GM12878 (cell line): ENCODE data around the gene NR1D2. TPM values are rescaled to one million over a fixed set of nuclear protein-coding genes. Genes with fewer than 3 reads are reported as not detected.
A peak's percentile ranks its signal among the peaks of the same experiment; 100 is the strongest.

ENCODE experiments used
- CHD1 ChIP-seq: IDR thresholded peaks from 2 replicates; pipeline ENCODE4 v1.6.1; 2012; ENCODE audit warnings: low read depth, low read length, improper control_type of control experiment
- EED ChIP-seq: sonication (generic); IDR thresholded peaks from 2 replicates; pipeline ENCODE4 v1.6.1; 2016; ENCODE audit warnings: antibody characterized with exemption, low read depth
- HCFC1 ChIP-seq: fragments of 150-350 bp; IDR thresholded peaks from 2 replicates; pipeline ENCODE4 v1.6.1; 2014; ENCODE audit warnings: low read length
- HDGF ChIP-seq: fragments of 450-650 bp; IDR thresholded peaks from 2 replicates; pipeline ENCODE4 v1.6.1; 2016; ENCODE audit warnings: antibody characterized with exemption
- IRF4 ChIP-seq: IDR thresholded peaks from 2 replicates; pipeline ENCODE4 v1.6.1; 2011; ENCODE audit warnings: low read depth, low read length
- JUNB ChIP-seq: IDR thresholded peaks from 2 replicates; pipeline ENCODE4 v1.6.1; 2016; ENCODE audit warnings: antibody characterized with exemption, mild to moderate bottlenecking
- LARP7 ChIP-seq: fragments of 450-650 bp; IDR thresholded peaks from 2 replicates; pipeline ENCODE4 v1.6.1; 2017; ENCODE audit warnings: mild to moderate bottlenecking
- MEF2A ChIP-seq: IDR thresholded peaks from 2 replicates; pipeline ENCODE4 v1.6.1; 2011; ENCODE audit warnings: low read depth, mild to moderate bottlenecking, low read length, moderate library complexity; ENCODE audit not compliant: insufficient read depth
- MLLT1 ChIP-seq: fragments of 450-650 bp; IDR thresholded peaks from 2 replicates; pipeline ENCODE4 v1.6.1; 2016; ENCODE audit warnings: mild to moderate bottlenecking
- MTA2 ChIP-seq: fragments of 450-650 bp; IDR thresholded peaks from 2 replicates; pipeline ENCODE4 v1.6.1; 2016; ENCODE audit warnings: low read depth, mild to moderate bottlenecking, moderate library complexity
- MXI1 ChIP-seq: fragments of 150-350 bp; IDR thresholded peaks from 2 replicates; pipeline ENCODE4 v1.6.1; 2011; ENCODE audit warnings: low read depth, mild to moderate bottlenecking, inconsistent platforms, low read length, improper control_type of control experiment
- RB1 ChIP-seq: fragments of 450-650 bp; formaldehyde crosslinking; IDR thresholded peaks from 2 replicates; pipeline ENCODE4 v1.6.1; 2017; ENCODE audit warnings: mild to moderate bottlenecking, borderline replicate concordance
- REST ChIP-seq: IDR thresholded peaks from 2 replicates; pipeline ENCODE4 v1.6.1; 2012; ENCODE audit warnings: mild to moderate bottlenecking, low read depth, low read length
- SIN3A ChIP-seq: IDR thresholded peaks from 2 replicates; pipeline ENCODE4 v1.6.1; 2012; ENCODE audit warnings: low read depth, low read length, improper control_type of control experiment
- YY1 ChIP-seq: IDR thresholded peaks from 2 replicates; pipeline ENCODE4 v1.6.1; 2011; ENCODE audit warnings: low read depth, mild to moderate bottlenecking, low read length
- ZNF24 ChIP-seq: fragments of 450-650 bp; IDR thresholded peaks from 2 replicates; pipeline ENCODE4 v1.6.1; 2017; ENCODE audit warnings: antibody characterized with exemption, mild to moderate bottlenecking
- ZNF384 ChIP-seq: IDR thresholded peaks from 2 replicates; pipeline ENCODE4 v1.6.1; 2012; ENCODE audit warnings: low read depth, mild to moderate bottlenecking, low read length, improper control_type of control experiment, borderline replicate concordance
- polyA plus RNA-seq, 11 experiments: library from polyadenylated mRNA; depleted of rRNA in 4 of 11; unstranded in 6 of 11; stranded (reverse) in 5 of 11; fragments of >200 nt; fragmentation: Nextera tagmentation in 4 of 11; fragmentation: Illumina TruSeq in 1 of 11; extraction: Ambion mirVana in 4 of 11; extraction: Trizol in 1 of 11; gene quantifications; 1 replicate in 1 of 11; 2 replicates in 10 of 11; pipeline versions ENCODE4 v1.2.1 to v1.2.3, GENCODE V29; 2011 to 2016; ENCODE audit warnings: inconsistent platforms in 2 of 11, missing spikeins in 2 of 11, low read depth in 1 of 11
- total RNA-seq, 4 experiments: library from RNA; depleted of rRNA in 3 of 4; stranded (reverse); fragments of >200 nt in 3 of 4; fragmentation: Illumina TruSeq in 1 of 4; extraction: Trizol in 1 of 4; gene quantifications; 2 replicates each; pipeline versions ENCODE4 v1.2.1 to v1.2.3, GENCODE V29; 2013 to 2021
- TF ChIP-seq, protein P1 (sequence below): fragments of 450-650 bp; IDR thresholded peaks from 2 replicates; pipeline ENCODE4 v1.6.1; 2017; ENCODE audit warnings: mild to moderate bottlenecking, moderate library complexity
- TF ChIP-seq, protein P2 (sequence below): fragments of 450-650 bp; IDR thresholded peaks from 2 replicates; pipeline ENCODE4 v1.6.1; 2017; ENCODE audit warnings: mild to moderate bottlenecking, low read depth, inconsistent platforms; ENCODE audit not compliant: poor library complexity, severe bottlenecking

NR1D2 gene
- total and polyA plus RNA-seq, 10 of the 15 experiments (the other 5 are each of a cell fraction or from before 2014, with no cell fraction given) = 0.67 to 5.3 (median 2.6) TPM

DNA sequence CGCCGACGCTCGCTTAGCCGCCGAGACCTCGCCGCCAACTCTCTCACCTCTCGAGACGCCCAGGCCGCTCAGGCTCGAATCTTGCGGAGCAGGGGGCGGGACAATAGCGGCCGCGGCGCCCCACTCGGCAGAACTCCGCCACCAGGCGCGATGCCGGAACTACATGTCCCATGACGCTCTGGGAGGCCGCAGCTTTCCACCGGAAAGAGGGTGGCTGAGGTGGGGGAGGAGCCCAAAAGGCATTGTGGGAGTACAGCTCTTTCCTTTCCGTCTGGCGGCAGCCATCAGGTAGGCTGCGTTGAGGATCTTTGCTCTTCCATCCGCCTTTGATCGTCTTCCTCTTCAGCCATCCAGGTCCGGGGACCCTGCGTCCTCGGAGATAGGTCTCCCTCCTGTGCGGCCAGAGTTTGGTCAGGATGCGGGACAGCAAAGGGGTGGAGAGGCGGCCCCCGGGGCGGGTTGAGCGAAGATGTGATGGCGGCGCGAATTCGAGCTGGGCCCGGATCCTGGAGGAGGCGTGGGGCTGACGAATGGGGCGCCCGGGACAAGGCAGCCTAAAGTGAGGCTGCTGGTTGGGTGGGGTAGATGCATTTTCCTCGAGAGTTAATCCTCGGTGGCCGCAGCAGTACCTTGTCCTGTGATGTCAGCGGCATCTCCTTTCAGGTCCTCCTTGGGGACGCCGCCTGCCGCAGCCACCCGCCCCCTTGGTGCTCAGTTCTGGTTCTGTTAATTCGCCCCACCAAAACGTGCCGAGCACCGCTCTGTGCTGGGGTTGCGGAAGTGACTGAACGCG, 28.0 kb upstream of the NR1D2 start, which contains the start of the genes NKIRAS1 and RPL15 (continued):
- TF ChIP-seq, protein P1, sequence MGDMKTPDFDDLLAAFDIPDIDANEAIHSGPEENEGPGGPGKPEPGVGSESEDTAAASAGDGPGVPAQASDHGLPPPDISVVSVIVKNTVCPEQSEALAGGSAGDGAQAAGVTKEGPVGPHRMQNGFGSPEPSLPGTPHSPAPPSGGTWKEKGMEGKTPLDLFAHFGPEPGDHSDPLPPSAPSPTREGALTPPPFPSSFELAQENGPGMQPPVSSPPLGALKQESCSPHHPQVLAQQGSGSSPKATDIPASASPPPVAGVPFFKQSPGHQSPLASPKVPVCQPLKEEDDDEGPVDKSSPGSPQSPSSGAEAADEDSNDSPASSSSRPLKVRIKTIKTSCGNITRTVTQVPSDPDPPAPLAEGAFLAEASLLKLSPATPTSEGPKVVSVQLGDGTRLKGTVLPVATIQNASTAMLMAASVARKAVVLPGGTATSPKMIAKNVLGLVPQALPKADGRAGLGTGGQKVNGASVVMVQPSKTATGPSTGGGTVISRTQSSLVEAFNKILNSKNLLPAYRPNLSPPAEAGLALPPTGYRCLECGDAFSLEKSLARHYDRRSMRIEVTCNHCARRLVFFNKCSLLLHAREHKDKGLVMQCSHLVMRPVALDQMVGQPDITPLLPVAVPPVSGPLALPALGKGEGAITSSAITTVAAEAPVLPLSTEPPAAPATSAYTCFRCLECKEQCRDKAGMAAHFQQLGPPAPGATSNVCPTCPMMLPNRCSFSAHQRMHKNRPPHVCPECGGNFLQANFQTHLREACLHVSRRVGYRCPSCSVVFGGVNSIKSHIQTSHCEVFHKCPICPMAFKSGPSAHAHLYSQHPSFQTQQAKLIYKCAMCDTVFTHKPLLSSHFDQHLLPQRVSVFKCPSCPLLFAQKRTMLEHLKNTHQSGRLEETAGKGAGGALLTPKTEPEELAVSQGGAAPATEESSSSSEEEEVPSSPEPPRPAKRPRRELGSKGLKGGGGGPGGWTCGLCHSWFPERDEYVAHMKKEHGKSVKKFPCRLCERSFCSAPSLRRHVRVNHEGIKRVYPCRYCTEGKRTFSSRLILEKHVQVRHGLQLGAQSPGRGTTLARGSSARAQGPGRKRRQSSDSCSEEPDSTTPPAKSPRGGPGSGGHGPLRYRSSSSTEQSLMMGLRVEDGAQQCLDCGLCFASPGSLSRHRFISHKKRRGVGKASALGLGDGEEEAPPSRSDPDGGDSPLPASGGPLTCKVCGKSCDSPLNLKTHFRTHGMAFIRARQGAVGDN = peak; percentile 83
- TF ChIP-seq SIN3A (peak; percentile 87), JUNB (no peak), RB1 (peak; percentile 96), MTA2 (no peak), ZNF384 (0 out of 2 replicates have a peak, but pooled peaks have one; percentile 17), MEF2A (peak; percentile 51), YY1 (peak; percentile 96), HDGF (no peak; the same call in 1 of the 2 replicates), REST (peak; percentile 50; the same call in 1 of the 2 replicates), CHD1 (no peak), MXI1 (peak; percentile 40), MLLT1 (peak; percentile 92), IRF4 (peak; percentile 75; the same call in 1 of the 2 replicates), EED (0 out of 2 replicates have a peak, but pooled peaks have one; percentile 27), HCFC1 (peak; percentile 97), LARP7 (peak; percentile 68), ZNF24 (0 out of 2 replicates have a peak, but pooled peaks have one; percentile 26)
- TF ChIP-seq, protein P2, sequence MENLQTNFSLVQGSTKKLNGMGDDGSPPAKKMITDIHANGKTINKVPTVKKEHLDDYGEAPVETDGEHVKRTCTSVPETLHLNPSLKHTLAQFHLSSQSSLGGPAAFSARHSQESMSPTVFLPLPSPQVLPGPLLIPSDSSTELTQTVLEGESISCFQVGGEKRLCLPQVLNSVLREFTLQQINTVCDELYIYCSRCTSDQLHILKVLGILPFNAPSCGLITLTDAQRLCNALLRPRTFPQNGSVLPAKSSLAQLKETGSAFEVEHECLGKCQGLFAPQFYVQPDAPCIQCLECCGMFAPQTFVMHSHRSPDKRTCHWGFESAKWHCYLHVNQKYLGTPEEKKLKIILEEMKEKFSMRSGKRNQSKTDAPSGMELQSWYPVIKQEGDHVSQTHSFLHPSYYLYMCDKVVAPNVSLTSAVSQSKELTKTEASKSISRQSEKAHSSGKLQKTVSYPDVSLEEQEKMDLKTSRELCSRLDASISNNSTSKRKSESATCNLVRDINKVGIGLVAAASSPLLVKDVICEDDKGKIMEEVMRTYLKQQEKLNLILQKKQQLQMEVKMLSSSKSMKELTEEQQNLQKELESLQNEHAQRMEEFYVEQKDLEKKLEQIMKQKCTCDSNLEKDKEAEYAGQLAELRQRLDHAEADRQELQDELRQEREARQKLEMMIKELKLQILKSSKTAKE = peak; percentile 56
